H1 (cell line): Measurements from ENCODE around the gene LRBA. TPM values are rescaled to one million over a fixed set of nuclear protein-coding genes. Genes with fewer than 3 reads are reported as not detected.

Source experiments
- CTCF ChIA-PET: fragments of 300-600 bp; sonication (Branson Sonifier 250); formaldehyde crosslinking; loops from one replicate; lab custom pipeline; 2021; ENCODE audit not compliant: partially characterized antibody; lab: Charles Lee
- POLR2A ChIA-PET: fragments of 300-600 bp; sonication (Branson Sonifier 250); formaldehyde crosslinking; loops from one replicate; lab custom pipeline; 2021; ENCODE audit warnings: inconsistent platforms; ENCODE audit not compliant: partially characterized antibody; lab: Charles Lee
- DNase-seq, 2 experiments: peaks; one replicate each; pipeline versions ENCODE4 v3.0.0 to v3.0.0-alpha.2; 2010 to 2022; ENCODE audit warnings: low spot score in 2 of 2, low read depth in 1 of 2, mixed read lengths in 1 of 2
- FAIRE-seq: peaks from 2 replicates; lab custom pipeline; 2011; peaks lifted over from hg19 to GRCh38; lab: Jason Lieb, UNC
- H2AFZ ChIP-seq: 2 replicates; pipeline ENCODE4 v1.8.1; 2012; ENCODE audit warnings: low read length, inconsistent platforms
- H2AK5ac ChIP-seq: 2 replicates; pipeline ENCODE4 v1.6.1; 2013; ENCODE audit warnings: low read depth, low read length
- H2BK120ac ChIP-seq: replicated peaks from 2 replicates; pipeline ENCODE3; 2013; ENCODE audit warnings: low read depth, low read length, inconsistent platforms
- H2BK12ac ChIP-seq: 2 replicates; pipeline ENCODE4 v1.6.1; 2013; ENCODE audit warnings: low read depth, low read length
- H2BK15ac ChIP-seq: 2 replicates; pipeline ENCODE4 v1.6.1; 2013; ENCODE audit warnings: low read length
- H2BK20ac ChIP-seq: 2 replicates; pipeline ENCODE4 v1.6.1; 2013; ENCODE audit warnings: low read length
- H2BK5ac ChIP-seq: 2 replicates; pipeline ENCODE4 v1.6.1; 2013; ENCODE audit warnings: low read depth, low read length
- H3K14ac ChIP-seq: 2 replicates; pipeline ENCODE4 v1.6.1; 2013; ENCODE audit warnings: inconsistent platforms; ENCODE audit not compliant: insufficient read length
- H3K18ac ChIP-seq: 2 replicates; pipeline ENCODE4 v1.6.1; 2013; ENCODE audit warnings: low read length; ENCODE audit errors: extremely low read depth
- H3K23ac ChIP-seq: 2 replicates; pipeline ENCODE4 v1.6.1; 2013; ENCODE audit warnings: inconsistent platforms; ENCODE audit not compliant: insufficient read length
- H3K23me2 ChIP-seq: 2 replicates; pipeline ENCODE4 v1.6.1; 2013; ENCODE audit warnings: low read depth, low read length
- H3K27ac ChIP-seq: 2 replicates; pipeline ENCODE4 v1.6.1; 2011; ENCODE audit warnings: low read depth, low read length, inconsistent platforms
- H3K27me3 ChIP-seq, 4 experiments: replicated peaks in 1 of 4; 1 replicate in 1 of 4; 2 replicates in 3 of 4; pipeline versions ENCODE4 v1.6.1 to v1.8.1; 2011 to 2013; ENCODE audit warnings: low read length in 3 of 4, mild to moderate bottlenecking in 3 of 4, inconsistent platforms in 2 of 4, mixed read lengths in 2 of 4, moderate library complexity in 1 of 4; ENCODE audit not compliant: control insufficient read depth in 3 of 4, insufficient read depth in 3 of 4; ENCODE audit errors: extremely low read depth in 1 of 4
- H3K36me3 ChIP-seq, 4 experiments: 2 replicates each; pipeline versions ENCODE4 v1.6.1 to v1.8.1; 2011 to 2013; ENCODE audit warnings: mild to moderate bottlenecking in 4 of 4, low read length in 3 of 4, moderate library complexity in 2 of 4, control low read depth in 1 of 4, inconsistent platforms in 1 of 4; ENCODE audit not compliant: insufficient read depth in 4 of 4, control insufficient read depth in 2 of 4
- H3K4ac ChIP-seq: replicated peaks from 2 replicates; pipeline ENCODE3; 2013; ENCODE audit warnings: low read length, low read depth, mixed read lengths, inconsistent platforms; ENCODE audit not compliant: insufficient read length
- H3K4me1 ChIP-seq, 4 experiments: replicated peaks in 1 of 4; 1 replicate in 1 of 4; 2 replicates in 3 of 4; pipeline versions ENCODE4 v1.6.1 to v1.8.1; 2011 to 2013; ENCODE audit warnings: low read length in 3 of 4, inconsistent platforms in 2 of 4, mixed read lengths in 1 of 4; ENCODE audit not compliant: insufficient read depth in 4 of 4, control insufficient read depth in 3 of 4
- H3K4me2 ChIP-seq, 2 experiments: 2 replicates each; pipeline versions ENCODE4 v1.6.1 to v1.8.1; 2011 to 2013; ENCODE audit warnings: low read depth in 2 of 2, low read length in 2 of 2, control low read depth in 1 of 2, inconsistent platforms in 1 of 2, mild to moderate bottlenecking in 1 of 2; ENCODE audit not compliant: insufficient read depth in 1 of 2
- H3K4me3 ChIP-seq, 4 experiments: fragments of 200-600, 300-600 bp in 1 of 4; sonication (generic), shearing (Covaris generic), sonication (Bioruptor Twin) in 1 of 4; 2 replicates each; pipeline versions ENCODE4 v1.5.1 to v1.8.1; 2011 to 2016; ENCODE audit warnings: low read length in 4 of 4, low read depth in 3 of 4, control low read depth in 2 of 4, inconsistent platforms in 2 of 4, mild to moderate bottlenecking in 2 of 4, mixed read lengths in 1 of 4, moderate library complexity in 1 of 4; ENCODE audit not compliant: insufficient read depth in 2 of 4; ENCODE audit errors: extremely low read depth in 1 of 4
- H3K56ac ChIP-seq: replicated peaks from 2 replicates; pipeline ENCODE3; 2013; ENCODE audit warnings: low read depth, mild to moderate bottlenecking, mixed read lengths, low read length, inconsistent platforms; ENCODE audit not compliant: insufficient read length
- H3K79me1 ChIP-seq: 2 replicates; pipeline ENCODE4 v1.6.1; 2013; ENCODE audit warnings: low read depth, low read length, control low read depth
- H3K79me2 ChIP-seq, 2 experiments: 2 replicates each; pipeline versions ENCODE4 v1.6.1 to v1.8.1; 2012 to 2013; ENCODE audit warnings: low read length in 2 of 2, mild to moderate bottlenecking in 2 of 2, inconsistent platforms in 1 of 2; ENCODE audit not compliant: insufficient read depth in 2 of 2, control insufficient read depth in 1 of 2
- H3K9ac ChIP-seq, 4 experiments: replicated peaks in 1 of 4; 1 replicate in 1 of 4; 2 replicates in 3 of 4; pipeline versions ENCODE4 v1.6.1 to v1.8.1; 2011 to 2013; ENCODE audit warnings: low read depth in 3 of 4, low read length in 3 of 4, control low read depth in 2 of 4, mild to moderate bottlenecking in 2 of 4, moderate library complexity in 2 of 4, inconsistent platforms in 1 of 4; ENCODE audit errors: extremely low read depth in 1 of 4
- H3K9me3 ChIP-seq, 2 experiments: 2 replicates each; pipeline versions ENCODE4 v1.6.1 to v1.8.1; 2012 to 2013; ENCODE audit warnings: mild to moderate bottlenecking in 2 of 2, moderate library complexity in 2 of 2, control low read depth in 1 of 2, inconsistent platforms in 1 of 2, low read depth in 1 of 2, low read length in 1 of 2, mixed read lengths in 1 of 2; ENCODE audit not compliant: insufficient read depth in 2 of 2
- H4K20me1 ChIP-seq, 2 experiments: replicated peaks in 1 of 2; 2 replicates each; pipeline versions ENCODE3 to v1.8.1; 2011 to 2013; ENCODE audit warnings: inconsistent platforms in 2 of 2, low read length in 2 of 2, mild to moderate bottlenecking in 1 of 2; ENCODE audit not compliant: insufficient read depth in 2 of 2, control insufficient read depth in 1 of 2
- H4K5ac ChIP-seq: 2 replicates; pipeline ENCODE4 v1.6.1; 2013; ENCODE audit warnings: low read length, low read depth, mixed read lengths, inconsistent platforms; ENCODE audit not compliant: insufficient read length
- H4K8ac ChIP-seq: 2 replicates; pipeline ENCODE4 v1.8.0; 2013; ENCODE audit warnings: mild to moderate bottlenecking, moderate library complexity, low read length, inconsistent platforms; ENCODE audit not compliant: insufficient read depth; ENCODE audit errors: extremely low read depth
- H4K91ac ChIP-seq: replicated peaks from 2 replicates; pipeline ENCODE3; 2013; ENCODE audit warnings: low read length, mixed read lengths, inconsistent platforms; ENCODE audit not compliant: insufficient read length
- CHD1 ChIP-seq: IDR thresholded peaks from 2 replicates; pipeline ENCODE4 v1.6.1; 2012; ENCODE audit warnings: low read depth, low read length, improper control_type of control experiment
- CTBP2 ChIP-seq: IDR thresholded peaks from 2 replicates; pipeline ENCODE4 v1.7.0; 2011; ENCODE audit warnings: borderline replicate concordance, mild to moderate bottlenecking, moderate library complexity, mixed read lengths, low read length; ENCODE audit not compliant: insufficient read depth, insufficient read length
- NANOG ChIP-seq: IDR thresholded peaks from 2 replicates; pipeline ENCODE4 v1.6.1; 2011; ENCODE audit warnings: low read length, low read depth, mild to moderate bottlenecking, inconsistent platforms; ENCODE audit not compliant: insufficient read depth, poor library complexity, severe bottlenecking
- RAD21 ChIP-seq, 2 experiments: IDR thresholded peaks in 1 of 2; conservative IDR thresholded peaks in 1 of 2; 2 replicates each; pipeline ENCODE4 v1.6.1; 2011; ENCODE audit warnings: low read depth in 2 of 2, low read length in 2 of 2, improper control_type of control experiment in 1 of 2, inconsistent platforms in 1 of 2, mild to moderate bottlenecking in 1 of 2, moderate library complexity in 1 of 2
- TAF7 ChIP-seq: optimal IDR thresholded peaks from 2 replicates; pipeline ENCODE3; 2011; ENCODE audit warnings: low read depth, mild to moderate bottlenecking, inconsistent platforms, low read length, moderate library complexity, borderline replicate concordance
- WGBS, 2 experiments: shearing (Covaris generic) in 1 of 2; methylation state at CpG; one replicate each; pipeline versions ENCODE4 v1.1.6 to v1.1.7; 2013 to 2015; ENCODE audit warnings: low lambda C conversion rate in 2 of 2, mixed read lengths in 2 of 2, inconsistent platforms in 1 of 2, low coverage in 1 of 2, missing lambda C conversion rate in 1 of 2; ENCODE audit not compliant: insufficient replicate concordance in 2 of 2, insufficient coverage in 1 of 2, insufficient read length in 1 of 2; ENCODE audit errors: extremely low coverage in 1 of 2, missing lambda C conversion rate in 1 of 2; 5-methylcytosine and 5-hydroxymethylcytosine counted together
- polyA plus RNA-seq, 7 experiments: library from polyadenylated mRNA; depleted of rRNA in 3 of 7; stranded (reverse) in 5 of 7; unstranded in 2 of 7; fragments of >200 nt in 5 of 7; fragments of 200-250 nt in 2 of 7; gene quantifications; 1 replicate in 5 of 7; 2 replicates in 1 of 7; 4 replicates in 1 of 7; pipeline versions ENCODE4 v1.2.1 to v1.2.3, GENCODE V29; 2011 to 2013; ENCODE audit warnings: missing spikeins in 2 of 7, mixed read lengths in 2 of 7
- total RNA-seq: library from RNA; stranded (reverse); fragmentation: NEBNext Ultra II Directional; extraction: Animal tissue kit (Norgen Biotek cat#: 25700); gene quantifications from 2 replicates; pipeline ENCODE4 v1.2.1, GENCODE V29; 2021

Gene LRBA
- total and polyA plus RNA-seq, 2 of the 8 experiments (the other 6 are each of a cell fraction or from before 2014, with no cell fraction given) = 54.6 to 83.2 TPM

DNA sequence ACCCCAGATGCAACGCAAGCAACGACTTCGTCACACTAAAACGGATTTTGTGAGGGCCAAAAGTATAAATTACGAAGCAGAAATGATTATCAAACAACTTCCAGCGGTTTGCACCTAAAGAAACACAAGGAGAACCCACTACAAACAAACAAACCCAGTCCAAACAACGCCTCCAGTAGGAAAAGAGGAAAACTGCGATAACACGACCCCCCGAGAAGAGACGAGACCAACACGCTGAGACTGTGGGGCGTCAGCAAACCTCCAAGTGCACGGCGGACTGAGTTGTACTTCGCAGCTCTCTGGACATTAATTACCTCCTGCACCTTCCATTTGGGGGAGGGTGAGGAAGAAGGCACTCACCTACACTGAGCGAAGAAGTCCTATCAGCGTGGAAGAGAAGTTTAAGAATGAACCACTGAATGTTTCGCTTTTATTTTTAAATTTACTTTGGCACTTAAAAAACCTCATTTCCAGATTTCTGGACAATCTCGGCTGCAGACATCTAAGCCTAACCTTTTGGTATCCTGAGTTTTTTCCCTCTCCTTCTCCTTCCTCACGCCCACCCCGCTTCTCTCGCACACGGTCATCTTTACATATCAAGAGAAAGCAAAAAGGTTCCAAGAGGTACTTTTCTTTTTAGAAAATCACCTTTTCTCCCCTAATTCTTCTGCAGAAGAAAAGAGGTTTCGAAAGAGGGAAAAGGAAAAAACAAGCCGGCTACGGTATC is 432.8 kb downstream of the LRBA start, which contains the start of gene MAB21L2:
MAB21L2 (plus strand) TSS at position 6 of the 727 bp plus-strand sequence. CDS start 879 bp downstream, outside the sequence.
- Histone ChIP-seq H3K36me3 (no peaks in the 10 kb centered on the region), H2BK5ac (no peak within 1 kb of the TSS), H2AFZ (no peak within 1 kb of the TSS), H3K4me2 (peak within 1 kb of the TSS; percentile 93 to 99)
- TF ChIP-seq NANOG = no peak
- TF ChIP-seq RAD21 (IDR thresholded peaks at IDR 0.05 in 1 of 2, conservative IDR thresholded peaks at IDR 0.05 in 1 of 2; ENCODE audit: low read depth in 2 of 2, low read length in 2 of 2) = no peak
- TF ChIP-seq TAF7 = no peak
- peak; percentile 63 for TF ChIP-seq CTBP2
- no peak for TF ChIP-seq CHD1
- TF ChIP-seq, all 59 proteins: peak for 1
- H3K4ac ChIP-seq = no peak within 1 kb of the TSS
- H4K20me1 ChIP-seq = peaks cover 14 to 20% of the 10 kb centered on the region in 2 experiments
- H2BK120ac ChIP-seq = no peak within 1 kb of the TSS
- no peak within 1 kb of the TSS for H4K91ac ChIP-seq
- H3K14ac ChIP-seq = no peak within 1 kb of the TSS
- FAIRE-seq (peak; percentile 63), DNase-seq (no peak)
- WGBS, 2 experiments = 2% methylated on average over 27 of the region's 27 CpGs; no CpG with 5 or more reads in 1 of the 2 experiments
- no peak within 1 kb of the TSS for H4K8ac ChIP-seq
- no peak within 1 kb of the TSS for H2BK20ac ChIP-seq
- CTCF ChIA-PET = interaction anchor here (0.7 to 2.1 kb wide), 4 partner anchors 8 to 286 kb away, joined by 3 to 4 read pairs (median 3); no protein-coding TSS in a partner anchor
- no peaks in the 10 kb centered on the region; the same call in 1 of the 2 replicates for H3K79me1 ChIP-seq
- H3K4me1 ChIP-seq = peaks cover 6 to 15% (median 8%) of the 10 kb centered on the region in 4 experiments; a peak in 5 of 7 replicates
- peaks cover 2 to 50% (median 34%) of the 10 kb centered on the region in 4 experiments; a peak in 6 of 7 replicates for H3K27me3 ChIP-seq
- no peak within 1 kb of the TSS for H3K56ac ChIP-seq
- H2BK12ac ChIP-seq = no peak within 1 kb of the TSS
- H3K79me2 ChIP-seq = no peaks in the 10 kb centered on the region
- H2BK15ac ChIP-seq = no peak within 1 kb of the TSS
- H3K18ac ChIP-seq = peak within 1 kb of the TSS; percentile 56; the same call in 1 of the 2 replicates
- no peak within 1 kb of the TSS for H3K23ac ChIP-seq
- H3K4me3 ChIP-seq = peak within 1 kb of the TSS; percentile 40 to 68 (median 62)
- no peak within 1 kb of the TSS for H2AK5ac ChIP-seq
- POLR2A ChIA-PET = interaction anchor here (0.8 kb wide), 1 partner anchor 11 kb away, joined by 3 read pairs; no protein-coding TSS in a partner anchor
- H4K5ac ChIP-seq = no peak within 1 kb of the TSS
- no peak within 1 kb of the TSS for H3K27ac ChIP-seq
- H3K9ac ChIP-seq = peak within 1 kb of the TSS in 1 of 4 experiments; percentile 0; a peak in 2 of 7 replicates
- peaks cover 27% of the 10 kb centered on the region for H3K23me2 ChIP-seq
- no peaks in the 10 kb centered on the region for H3K9me3 ChIP-seq
